K562 (cell line): Measurements from ENCODE around the gene GUK1. TPM values are rescaled to one million over a fixed set of nuclear protein-coding genes. Genes with fewer than 3 reads are reported as not detected.

Source experiments
- BMI1 ChIP-seq: fragments of 150-350 bp; IDR thresholded peaks from 2 replicates; pipeline ENCODE4 v1.6.1; 2014; ENCODE audit warnings: low read length
- CBFB ChIP-seq: sonication (generic); formaldehyde crosslinking; IDR thresholded peaks from 2 replicates; pipeline ENCODE4 v1.4.0; 2020; ENCODE audit warnings: mild to moderate bottlenecking, missing genetic modification reagents
- CHD2 ChIP-seq: IDR thresholded peaks from 2 replicates; pipeline ENCODE4 v1.6.1; 2011; ENCODE audit warnings: low read depth, low read length
- DDX20 ChIP-seq: fragments of 450-650 bp; IDR thresholded peaks from 2 replicates; pipeline ENCODE4 v1.6.1; 2016; ENCODE audit warnings: missing genetic modification characterization, low read depth, mild to moderate bottlenecking, missing compliant biosample characterization, moderate library complexity
- ELF2 ChIP-seq: fragments of 250-450 bp; sonication (Bioruptor Pico); IDR thresholded peaks from 2 replicates; pipeline ENCODE4 v1.5.0; 2021; ENCODE audit warnings: mild to moderate bottlenecking
- GABPB1 ChIP-seq: sonication (generic); formaldehyde crosslinking; IDR thresholded peaks from 2 replicates; pipeline ENCODE4 v1.8.0; 2022; ENCODE audit warnings: mild to moderate bottlenecking, missing genetic modification reagents
- HSF4 ChIP-seq: fragments of 250-450 bp; sonication (Bioruptor Pico); IDR thresholded peaks from 2 replicates; pipeline ENCODE4 v2.1.2; 2022; ENCODE audit warnings: mild to moderate bottlenecking, moderate library complexity, borderline replicate concordance
- ILF3 ChIP-seq: fragments of 450-650 bp; IDR thresholded peaks from 2 replicates; pipeline ENCODE4 v1.6.1; 2018; ENCODE audit warnings: antibody characterized with exemption, mild to moderate bottlenecking, moderate library complexity, borderline replicate concordance
- KLF6 ChIP-seq: fragments of 250-450 bp; sonication (Bioruptor Pico); IDR thresholded peaks from 2 replicates; pipeline ENCODE4 v1.4.0; 2020; ENCODE audit warnings: mild to moderate bottlenecking, moderate library complexity, borderline replicate concordance
- LARP7 ChIP-seq: fragments of 450-650 bp; IDR thresholded peaks from 2 replicates; pipeline ENCODE4 v1.6.1; 2016
- LEF1 ChIP-seq: fragments of 450-650 bp; IDR thresholded peaks from 2 replicates; pipeline ENCODE4 v1.6.1; 2016; ENCODE audit warnings: mild to moderate bottlenecking
- RBM22 ChIP-seq: fragments of 200-400 bp; formaldehyde crosslinking; IDR thresholded peaks from 2 replicates; pipeline ENCODE4 v1.6.1; 2018; ENCODE audit warnings: low read length, low read depth; ENCODE audit not compliant: poor library complexity, severe bottlenecking
- RFX5 ChIP-seq: IDR thresholded peaks from 2 replicates; pipeline ENCODE4 v1.6.1; 2011; ENCODE audit warnings: low read depth, mild to moderate bottlenecking, improper control_type of control experiment, low read length
- SNIP1 ChIP-seq: fragments of 450-650 bp; IDR thresholded peaks from 2 replicates; pipeline ENCODE4 v1.7.1; 2017; ENCODE audit warnings: low read depth, mild to moderate bottlenecking
- TAF1 ChIP-seq: IDR thresholded peaks from 2 replicates; pipeline ENCODE4 v1.6.1; 2011; ENCODE audit warnings: mild to moderate bottlenecking, low read length, moderate library complexity; ENCODE audit not compliant: insufficient read depth, control insufficient read depth, severe bottlenecking; ENCODE audit errors: extremely low read depth
- TAL1 ChIP-seq: fragments of 450-650 bp; IDR thresholded peaks from 2 replicates; pipeline ENCODE4 v1.6.1; 2016; ENCODE audit warnings: mild to moderate bottlenecking
- TCF7L2 ChIP-seq: fragments of 150-350 bp; IDR thresholded peaks from 2 replicates; pipeline ENCODE4 v1.6.1; 2016; ENCODE audit warnings: low read depth, mild to moderate bottlenecking, low read length, moderate library complexity
- ZBTB1 ChIP-seq: sonication (generic); formaldehyde crosslinking; IDR thresholded peaks from 2 replicates; pipeline ENCODE4 v1.8.1; 2023; ENCODE audit warnings: missing genetic modification reagents, low read depth, mild to moderate bottlenecking, borderline replicate concordance
- ZFP30 ChIP-seq: fragments of 250-450 bp; sonication (Bioruptor Pico); IDR thresholded peaks from 2 replicates; pipeline ENCODE4 v1.8.0; 2022; ENCODE audit warnings: moderate library complexity, mild to moderate bottlenecking, inconsistent platforms, borderline replicate concordance
- ZNF274 ChIP-seq: IDR thresholded peaks from 2 replicates; pipeline ENCODE4 v1.6.1; 2011; ENCODE audit warnings: low read depth, mild to moderate bottlenecking, low read length, moderate library complexity, borderline replicate concordance
- ZNF318 ChIP-seq, 2 experiments: fragments of 450-650 bp; IDR thresholded peaks; 2 replicates each; pipeline ENCODE4 v1.6.1; 2016; ENCODE audit warnings: mild to moderate bottlenecking in 2 of 2, borderline replicate concordance in 1 of 2, low read depth in 1 of 2, moderate library complexity in 1 of 2
- ZNF644 ChIP-seq: fragments of 200-800 bp; sonication (Bioruptor generic); IDR thresholded peaks from 2 replicates; pipeline ENCODE4 v1.6.1; 2016; ENCODE audit warnings: low read depth, missing genetic modification characterization, missing compliant biosample characterization
- polyA plus RNA-seq, 8 experiments: library from polyadenylated mRNA; depleted of rRNA in 4 of 8; stranded (reverse) in 5 of 8; unstranded in 3 of 8; fragments of >200 nt; fragmentation: Nextera tagmentation in 2 of 8; fragmentation: Illumina TruSeq in 1 of 8; extraction: Ambion mirVana in 2 of 8; extraction: Trizol in 1 of 8; gene quantifications; 2 replicates each; pipeline versions ENCODE4 v1.2.1 to v1.2.3, GENCODE V29; 2011 to 2014; ENCODE audit warnings: inconsistent platforms in 1 of 8, missing spikeins in 1 of 8
- total RNA-seq, 7 experiments: library from RNA; depleted of rRNA in 6 of 7; stranded (reverse); fragments of >200 nt in 6 of 7; fragmentation: Illumina TruSeq in 2 of 7; extraction: Trizol in 2 of 7; gene quantifications; 2 replicates each; pipeline versions ENCODE4 v1.2.1 to v1.2.3, GENCODE V29; 2011 to 2021; ENCODE audit warnings: low replicate concordance in 1 of 7

Gene GUK1
- total and polyA plus RNA-seq, 9 of the 15 experiments (the other 6 are each of a cell fraction or from before 2014, with no cell fraction given), result 7.0 to 331 (median 132) TPM

GRCh38 chr1:228166170-228166936 lies 26.3 kb downstream of the GUK1 start (continued):
- TF ChIP-seq ZNF318 (IDR thresholded peaks at IDR 0.05; ENCODE audit: borderline replicate concordance in 1 of 2, low read depth in 1 of 2) (peak in 1 of 2 experiments; percentile 90; a peak in 2 of 4 replicates), ELF2 (CRISPR knock-in tag) (no peak), GABPB1 (CRISPR knock-in tag) (no peak), LEF1 (no peak), TAL1 (no peak), ZFP30 (CRISPR knock-in tag) (no peak), RFX5 (no peak), TAF1 (peak; percentile 6), LARP7 (no peak), CHD2 (no peak), SNIP1 (no peak), BMI1 (no peak), DDX20 (tag) (no peak), RBM22 (no peak), ILF3 (no peak), KLF6 (CRISPR knock-in tag) (no peak), ZNF274 (no peak), ZBTB1 (CRISPR knock-in tag) (no peak), CBFB (CRISPR knock-in tag) (peak; percentile 68; the same call in 1 of the 2 replicates), ZNF644 (tag) (no peak), TCF7L2 (peak; percentile 34; the same call in 1 of the 2 replicates), HSF4 (CRISPR knock-in tag) (no peak)
